HCT116 (cell line): ENCODE data around the gene KCNQ1OT1. TPM values are rescaled to one million over a fixed set of nuclear protein-coding genes. Genes with fewer than 3 reads are reported as not detected.

Source experiments
- ATAC-seq: fragments of 200-7000 bp; cut with Tn5 transposase; 2 replicates; pipeline ENCODE4 v1.9.1; 2020; ENCODE audit warnings: mild to moderate bottlenecking, moderate library complexity
- BruUV-seq: library from RNA; stranded (reverse); fragments of 400-500 nt; replicated peaks from 2 replicates; lab custom pipeline; 2021; lab: Mats Ljungman, UMichigan
- CTCF ChIA-PET: fragments of 300-600 bp; sonication (Branson Sonifier 250); formaldehyde crosslinking; loops from one replicate; lab custom pipeline; 2021; ENCODE audit warnings: antibody characterized with exemption; lab: Charles Lee
- POLR2A ChIA-PET: fragments of 300-600, 350-600 bp; sonication (Branson Sonifier 250); formaldehyde crosslinking; loops from one replicate; lab custom pipeline; 2021; ENCODE audit warnings: antibody characterized with exemption; lab: Charles Lee
- RAD21 ChIA-PET, 2 experiments: fragments of 300-600 bp; sonication (Branson Sonifier 250); formaldehyde crosslinking; loops; one replicate each; lab custom pipeline; 2023; ENCODE audit warnings: low total read pairs in 2 of 2; ENCODE audit not compliant: uncharacterized antibody in 2 of 2, unreplicated experiment in 2 of 2, low non-redundant PET in 1 of 2; lab: Charles Lee
- DNase-seq: peaks from one replicate; pipeline ENCODE4 v3.0.0-alpha.2; 2010; ENCODE audit warnings: low read depth, low spot score
- H2AFZ ChIP-seq: fragments of 200-600 bp; shearing (Covaris generic), sonication (generic); 2 replicates; pipeline ENCODE4 v1.6.1; 2017; ENCODE audit warnings: low read depth, mixed run types, mixed read lengths, antibody characterized with exemption, low read length; ENCODE audit not compliant: poor library complexity, severe bottlenecking
- H3K27ac ChIP-seq: 2 replicates; pipeline ENCODE4 v1.5.1; 2012; ENCODE audit warnings: low read depth, low read length
- H3K27me3 ChIP-seq: fragments of 200-600 bp; sonication (generic); 2 replicates; pipeline ENCODE4 v1.6.1; 2016; ENCODE audit warnings: mixed run types, low read length, mixed read lengths; ENCODE audit not compliant: insufficient read depth
- H3K36me3 ChIP-seq, 2 experiments: fragments of 200-500 bp in 1 of 2; fragments of 200-600 bp in 1 of 2; sonication (Bioruptor generic) in 1 of 2; sonication (generic) in 1 of 2; 2 replicates each; pipeline versions ENCODE4 v1.5.1 to v1.6.1; 2014 to 2016; ENCODE audit warnings: low read length in 2 of 2, inconsistent platforms in 1 of 2, mixed read lengths in 1 of 2, mixed run types in 1 of 2; ENCODE audit not compliant: insufficient read depth in 2 of 2, control insufficient read depth in 1 of 2
- H3K4me1 ChIP-seq, 2 experiments: fragments of 200-600 bp in 1 of 2; sonication (generic) in 1 of 2; 2 replicates each; pipeline versions ENCODE4 v1.5.1 to v1.6.1; 2012 to 2017; ENCODE audit warnings: low read length in 2 of 2, inconsistent platforms in 1 of 2, mild to moderate bottlenecking in 1 of 2, mixed read lengths in 1 of 2, mixed run types in 1 of 2, moderate library complexity in 1 of 2; ENCODE audit not compliant: insufficient read depth in 2 of 2, control insufficient read depth in 1 of 2
- H3K4me2 ChIP-seq: fragments of 200-600 bp; sonication (generic); 2 replicates; pipeline ENCODE4 v1.6.1; 2017; ENCODE audit warnings: mixed run types, low read length, mixed read lengths
- H3K4me3 ChIP-seq, 2 experiments: fragments of 200-600 bp in 1 of 2; sonication (generic) in 1 of 2; replicated peaks in 1 of 2; 2 replicates each; pipeline ENCODE4 v1.5.1; 2011 to 2016; ENCODE audit warnings: low read length in 2 of 2, control low read depth in 1 of 2, low read depth in 1 of 2, mild to moderate bottlenecking in 1 of 2, mixed read lengths in 1 of 2, mixed run types in 1 of 2
- H3K79me2 ChIP-seq: fragments of 200-600 bp; sonication (generic); 2 replicates; pipeline ENCODE4 v1.6.1; 2017; ENCODE audit warnings: mild to moderate bottlenecking, mixed run types, low read length, moderate library complexity, mixed read lengths; ENCODE audit not compliant: insufficient read depth
- H3K9ac ChIP-seq: fragments of 200-600 bp; sonication (generic); 2 replicates; pipeline ENCODE4 v1.6.1; 2016; ENCODE audit warnings: low read length, mixed read lengths
- H3K9me2 ChIP-seq: fragments of 200-600 bp; sonication (generic), shearing (Covaris generic); 2 replicates; pipeline ENCODE4 v1.6.1; 2017; ENCODE audit warnings: mixed run types, mild to moderate bottlenecking, moderate library complexity; ENCODE audit not compliant: insufficient read depth
- H3K9me3 ChIP-seq, 2 experiments: fragments of 200-500 bp in 1 of 2; fragments of 200-600 bp in 1 of 2; sonication (Bioruptor generic) in 1 of 2; sonication (generic) in 1 of 2; 2 replicates each; pipeline ENCODE4 v1.6.1; 2014 to 2017; ENCODE audit warnings: low read length in 2 of 2, mixed read lengths in 2 of 2, inconsistent platforms in 1 of 2, low read depth in 1 of 2, mild to moderate bottlenecking in 1 of 2, mixed run types in 1 of 2, moderate library complexity in 1 of 2; ENCODE audit not compliant: control insufficient read depth in 1 of 2, insufficient read depth in 1 of 2
- H4K20me1 ChIP-seq: fragments of 200-600 bp; sonication (generic), shearing (Covaris generic); 2 replicates; pipeline ENCODE4 v1.6.1; 2017; ENCODE audit warnings: mixed run types, mild to moderate bottlenecking, moderate library complexity; ENCODE audit not compliant: insufficient read depth
- ATF3 ChIP-seq: IDR thresholded peaks from 2 replicates; pipeline ENCODE4 v1.6.1; 2012
- CBX3 ChIP-seq: IDR thresholded peaks from 2 replicates; pipeline ENCODE4 v1.6.1; 2012; ENCODE audit warnings: low read depth
- CEBPB ChIP-seq: IDR thresholded peaks from 2 replicates; pipeline ENCODE4 v1.6.1; 2012; ENCODE audit warnings: low read depth
- CTCF ChIP-seq, 3 experiments: fragments of 200-600 bp in 1 of 3; sonication (generic) in 1 of 3; IDR thresholded peaks in 2 of 3; conservative IDR thresholded peaks in 1 of 3; 2 replicates each; pipeline ENCODE4 v1.5.1; 2012 to 2017; ENCODE audit warnings: low read depth in 2 of 3, low read length in 2 of 3, antibody characterized with exemption in 1 of 3, borderline replicate concordance in 1 of 3, control low read depth in 1 of 3, mild to moderate bottlenecking in 1 of 3, mixed read lengths in 1 of 3, mixed run types in 1 of 3, moderate library complexity in 1 of 3; ENCODE audit not compliant: insufficient read depth in 1 of 3
- ELF1 ChIP-seq: IDR thresholded peaks from 2 replicates; pipeline ENCODE4 v1.6.1; 2012; ENCODE audit warnings: low read depth, borderline replicate concordance
- FOSL1 ChIP-seq: IDR thresholded peaks from 2 replicates; pipeline ENCODE4 v1.6.1; 2012; ENCODE audit warnings: low read depth
- JUND ChIP-seq: IDR thresholded peaks from 2 replicates; pipeline ENCODE4 v1.6.1; 2012
- MAX ChIP-seq: IDR thresholded peaks from 2 replicates; pipeline ENCODE4 v1.6.1; 2012
- POLR2A ChIP-seq: IDR thresholded peaks from 2 replicates; pipeline ENCODE4 v1.7.0; 2011; ENCODE audit warnings: borderline replicate concordance; ENCODE audit not compliant: insufficient read depth, insufficient read length; ENCODE audit errors: extremely low read depth
- POLR2AphosphoS5 ChIP-seq: IDR thresholded peaks from 2 replicates; pipeline ENCODE4 v1.6.1; 2011; ENCODE audit warnings: mild to moderate bottlenecking, low read depth, low read length, moderate library complexity
- RAD21 ChIP-seq: IDR thresholded peaks from 2 replicates; pipeline ENCODE4 v1.6.1; 2012; ENCODE audit warnings: low read depth, mild to moderate bottlenecking
- SP1 ChIP-seq: IDR thresholded peaks from 2 replicates; pipeline ENCODE4 v1.6.1; 2012; ENCODE audit warnings: low read depth
- SRF ChIP-seq: IDR thresholded peaks from 2 replicates; pipeline ENCODE4 v1.6.1; 2012; ENCODE audit warnings: low read depth
- TCF7L2 ChIP-seq: IDR thresholded peaks from 2 replicates; pipeline ENCODE4 v1.7.0; 2011; ENCODE audit warnings: borderline replicate concordance, inconsistent platforms; ENCODE audit not compliant: insufficient read depth, insufficient read length; ENCODE audit errors: extremely low read depth
- ZBTB33 ChIP-seq: IDR thresholded peaks from 2 replicates; pipeline ENCODE4 v1.6.1; 2011; ENCODE audit warnings: mild to moderate bottlenecking, low read length, moderate library complexity; ENCODE audit not compliant: insufficient replicate concordance; ENCODE audit errors: extremely low read depth
- ZFX ChIP-seq: fragments of 450-650 bp; IDR thresholded peaks from 2 replicates; pipeline ENCODE4 v1.6.1; 2017
- ZNF274 ChIP-seq: fragments of 200-500 bp; sonication (Bioruptor generic); IDR thresholded peaks from 2 replicates; pipeline ENCODE4 v1.6.1; 2014; ENCODE audit warnings: mild to moderate bottlenecking, low read depth, low read length, inconsistent platforms
- intact Hi-C: fragments of 100-400 bp; cut with micrococcal nuclease; formaldehyde crosslinking; loops from 2 replicates; pipeline ENCODE4 v1.10.0; 2022
- total RNA-seq: library from RNA; stranded (reverse); gene quantifications from one replicate; pipeline ENCODE4 v1.2.1, GENCODE V29; 2021; ENCODE audit not compliant: unreplicated experiment

KCNQ1OT1 gene
- total RNA-seq, 1 experiment from 2014 or later, result 1.1 TPM

- no peaks in the 10 kb centered on the region for H3K9me2 ChIP-seq
- CTCF ChIA-PET, result no interaction called here
- H3K4me1 ChIP-seq, result no peaks in the 10 kb centered on the region
- no peaks in the 10 kb centered on the region for H3K9me3 ChIP-seq
- ATAC-seq, result no peak
- no peaks in the 10 kb centered on the region for H3K79me2 ChIP-seq
- no peaks in the 10 kb centered on the region for H3K27me3 ChIP-seq
- H3K36me3 ChIP-seq, result no peaks in the 10 kb centered on the region
- TF ChIP-seq SRF, result no peak
- no peak for TF ChIP-seq FOSL1
- TF ChIP-seq TCF7L2, result no peak
- TF ChIP-seq CEBPB, result no peak
- TF ChIP-seq, all 23 proteins: peak for 0
- ChIA-PET POLR2A (no interaction called here), RAD21 (no interaction called here)
- no peak overlapping the region for H3K9ac ChIP-seq
- no peaks in the 10 kb centered on the region for H4K20me1 ChIP-seq
- no peak overlapping the region for H3K4me3 ChIP-seq
- H3K27ac ChIP-seq, result no peak overlapping the region
- no peak for DNase-seq
- no TSS peak for BruUV-seq
- H3K4me2 ChIP-seq, result no peak overlapping the region
- no peak overlapping the region for H2AFZ ChIP-seq
- intact Hi-C loops, result no loop called here
Measured at GRCh38 chr11:2724653-2725367, 25.0 kb upstream of the KCNQ1OT1 start.

GRCh38 chr11:2724104-2724503, 24.3 kb upstream of the KCNQ1OT1 start:
- no TSS peak for BruUV-seq
- Histone ChIP-seq H3K4me2 (no peak overlapping the region), H3K27me3 (no peaks in the 10 kb centered on the region), H3K9me3 (no peaks in the 10 kb centered on the region), H3K79me2 (no peaks in the 10 kb centered on the region), H3K36me3 (no peaks in the 10 kb centered on the region), H3K9ac (no peak overlapping the region), H3K9me2 (no peaks in the 10 kb centered on the region), H3K4me1 (no peaks in the 10 kb centered on the region), H3K4me3 (no peak overlapping the region), H4K20me1 (no peaks in the 10 kb centered on the region), H2AFZ (no peak overlapping the region), H3K27ac (no peak overlapping the region)
- ChIA-PET CTCF (no interaction called here), RAD21 (no interaction called here), POLR2A (no interaction called here)
- no peak for ATAC-seq
- no peak for DNase-seq
- intact Hi-C loops, result no loop called here
- no peak for TF ChIP-seq ZBTB33
- TF ChIP-seq ZFX, result no peak
- TF ChIP-seq ELF1, result no peak
- no peak for TF ChIP-seq MAX
- TF ChIP-seq SP1, result no peak
- no peak for TF ChIP-seq ZNF274
- TF ChIP-seq RAD21, result no peak
- TF ChIP-seq FOSL1, result no peak
- TF ChIP-seq CBX3, result no peak
- no peak for TF ChIP-seq POLR2AphosphoS5
- TF ChIP-seq JUND, result no peak
- no peak for TF ChIP-seq POLR2A
- TF ChIP-seq ATF3, result no peak
- TF ChIP-seq CTCF (IDR thresholded peaks at IDR 0.05 in 2 of 3, conservative IDR thresholded peaks at IDR 0.05 in 1 of 3; ENCODE audit: borderline replicate concordance in 1 of 3, insufficient read depth in 1 of 3, low read depth in 2 of 3, low read length in 2 of 3), result no peak
- no peak for TF ChIP-seq TCF7L2
- no peak for TF ChIP-seq SRF
